Measurements from ENCODE around the gene EGLN1.
A peak's percentile ranks its signal among the peaks of the same experiment; 100 is the strongest.

EGLN1 gene

GRCh38 chr1:231420959-231421545 is 1.0 kb downstream of the EGLN1 start:
- DNase-seq: no peak

- DNase-seq: no peak
These were observed 1.7 kb downstream of the EGLN1 start for GRCh38 chr1:231420299-231420958.

GRCh38 chr1:231419738-231420298 is 2.3 kb downstream of the EGLN1 start:
- DNase-seq: no peak

GRCh38 chr1:231419147-231419546 is 2.9 kb downstream of the EGLN1 start:
- no peak for DNase-seq

GRCh38 chr1:231418741-231419107 is 3.4 kb downstream of the EGLN1 start:
- no peak for DNase-seq

GRCh38 chr1:231418101-231418740 is 3.9 kb downstream of the EGLN1 start:
- DNase-seq: no peak

GRCh38 chr1:231417513-231417912 is 4.6 kb downstream of the EGLN1 start:
- DNase-seq: no peak

- DNase-seq: no peak
These were observed 5.2 kb downstream of the EGLN1 start for GRCh38 chr1:231416901-231417300.

GRCh38 chr1:231415018-231415583 is 7.0 kb downstream of the EGLN1 start:
- no peak for DNase-seq

GRCh38 chr1:231414260-231415016 is 7.6 kb downstream of the EGLN1 start:
- no peak for DNase-seq

GRCh38 chr1:231413749-231414082 is 8.4 kb downstream of the EGLN1 start:
- no peak for DNase-seq

- no peak for DNase-seq
These were observed 11.0 kb downstream of the EGLN1 start for GRCh38 chr1:231411036-231411531.

GRCh38 chr1:231410036-231410612 is 12.0 kb downstream of the EGLN1 start:
- DNase-seq: peak; percentile 14

GRCh38 chr1:231408528-231409094 is 13.5 kb downstream of the EGLN1 start:
- no peak for DNase-seq

GRCh38 chr1:231407547-231408396 is 14.3 kb downstream of the EGLN1 start:
- no peak for DNase-seq

GRCh38 chr1:231407049-231407448 is 15.0 kb downstream of the EGLN1 start:
- DNase-seq: no peak

- no peak for DNase-seq
These were observed 17.8 kb downstream of the EGLN1 start for GRCh38 chr1:231404318-231404717.

GRCh38 chr1:231401478-231401877 is 20.6 kb downstream of the EGLN1 start:
- DNase-seq: no peak

GRCh38 chr1:231397886-231398671 is 24.0 kb downstream of the EGLN1 start:
- DNase-seq: no peak

GRCh38 chr1:231396643-231397042 is 25.4 kb downstream of the EGLN1 start:
- no peak for DNase-seq
